SK-N-MC (cell line): ENCODE data around the gene ASAH2B.

Experiments used
- EZH2 ChIP-seq: fragments of 200-600 bp; sonication (generic); IDR thresholded peaks from one replicate; pipeline ENCODE4 v1.6.1; 2017; ENCODE audit warnings: antibody characterized with exemption
- POLR2AphosphoS5 ChIP-seq: IDR thresholded peaks from 2 replicates; pipeline ENCODE4 v1.6.1; 2012; ENCODE audit warnings: mild to moderate bottlenecking, low read depth, low read length, borderline replicate concordance

DNA sequence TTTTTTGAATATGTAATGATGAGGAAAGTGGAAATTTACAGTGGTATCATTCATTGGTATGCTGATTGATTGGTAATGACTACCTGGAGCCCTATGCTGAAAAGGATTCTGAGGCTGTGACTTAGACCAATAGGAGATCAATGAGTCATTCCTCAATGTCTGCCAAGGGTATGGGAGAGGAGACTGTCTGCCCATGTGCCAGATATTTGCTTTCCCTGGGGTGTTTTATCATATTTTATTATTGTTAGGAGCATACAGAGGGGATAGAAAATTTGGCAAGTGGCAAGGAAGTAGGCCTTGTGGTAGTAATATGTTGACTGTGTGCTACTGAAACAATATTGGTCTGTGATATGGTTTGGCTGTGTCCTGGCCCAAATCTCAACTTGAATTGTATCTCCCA, 54.8 kb downstream of the ASAH2B start:
- no peak for TF ChIP-seq POLR2AphosphoS5
- TF ChIP-seq EZH2, result no peak
